ENCODE measurements around the gene KIF6.

Gene KIF6

DNA sequence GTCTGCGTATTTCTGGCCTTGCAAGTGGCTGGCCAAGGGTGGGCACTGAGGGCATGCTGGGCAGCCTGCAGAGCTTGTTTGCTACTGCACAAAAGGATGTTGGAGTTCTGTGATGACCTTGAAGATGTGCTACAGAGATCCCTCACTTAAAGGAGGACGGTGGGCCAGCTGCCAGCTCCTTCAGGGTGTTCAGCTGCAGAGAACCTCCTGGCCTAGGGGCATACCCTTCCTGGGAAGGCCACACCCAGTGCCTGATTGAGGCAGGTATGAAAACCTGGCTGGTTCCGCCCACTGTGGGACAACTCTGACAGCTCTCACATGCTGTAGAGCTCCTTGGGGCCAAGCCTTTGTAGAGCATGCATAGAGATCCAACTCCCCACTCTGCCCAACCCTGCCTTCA is 408.0 kb downstream of the KIF6 start:
- H3K4me3 ChIP-seq (replicated peaks in 1 of 2; ENCODE audit: low read depth in 2 of 2, low read length in 2 of 2) = no peak overlapping the region
- DNase-seq (ENCODE audit: low read depth in 2 of 2) = no peak
- TF ChIP-seq, protein P1, sequence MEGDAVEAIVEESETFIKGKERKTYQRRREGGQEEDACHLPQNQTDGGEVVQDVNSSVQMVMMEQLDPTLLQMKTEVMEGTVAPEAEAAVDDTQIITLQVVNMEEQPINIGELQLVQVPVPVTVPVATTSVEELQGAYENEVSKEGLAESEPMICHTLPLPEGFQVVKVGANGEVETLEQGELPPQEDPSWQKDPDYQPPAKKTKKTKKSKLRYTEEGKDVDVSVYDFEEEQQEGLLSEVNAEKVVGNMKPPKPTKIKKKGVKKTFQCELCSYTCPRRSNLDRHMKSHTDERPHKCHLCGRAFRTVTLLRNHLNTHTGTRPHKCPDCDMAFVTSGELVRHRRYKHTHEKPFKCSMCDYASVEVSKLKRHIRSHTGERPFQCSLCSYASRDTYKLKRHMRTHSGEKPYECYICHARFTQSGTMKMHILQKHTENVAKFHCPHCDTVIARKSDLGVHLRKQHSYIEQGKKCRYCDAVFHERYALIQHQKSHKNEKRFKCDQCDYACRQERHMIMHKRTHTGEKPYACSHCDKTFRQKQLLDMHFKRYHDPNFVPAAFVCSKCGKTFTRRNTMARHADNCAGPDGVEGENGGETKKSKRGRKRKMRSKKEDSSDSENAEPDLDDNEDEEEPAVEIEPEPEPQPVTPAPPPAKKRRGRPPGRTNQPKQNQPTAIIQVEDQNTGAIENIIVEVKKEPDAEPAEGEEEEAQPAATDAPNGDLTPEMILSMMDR (IDR thresholded peaks at IDR 0.05; ENCODE audit: low read depth, low read length) = no peak

DNA sequence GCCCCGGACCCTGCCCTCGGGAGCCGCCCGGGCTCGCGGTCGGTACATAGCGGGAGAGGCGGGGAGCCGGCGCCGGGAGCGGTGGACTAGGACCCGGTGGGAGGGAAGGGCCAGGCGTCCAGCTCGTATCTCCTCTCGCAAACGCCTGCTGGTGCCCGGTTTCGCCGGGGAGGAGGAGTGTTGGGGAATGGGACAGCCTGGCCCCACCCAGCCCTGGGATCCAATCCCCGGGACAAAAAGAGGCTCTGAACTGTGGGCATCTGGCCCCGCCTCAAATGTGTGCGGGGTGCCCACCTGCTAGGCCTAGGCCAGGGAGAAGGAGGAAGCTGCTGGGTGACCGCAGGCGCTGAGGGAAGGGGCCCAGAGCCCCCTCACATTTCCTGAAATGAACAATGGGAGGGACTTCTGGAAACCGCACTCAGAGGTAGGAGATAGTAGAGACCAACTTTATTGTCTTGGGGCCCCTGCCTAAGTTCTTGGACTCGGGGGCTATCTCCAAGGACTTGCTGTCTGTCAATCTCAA is 410.9 kb downstream of the KIF6 start, which contains the start of gene KCNK17:
Gene KCNK17, minus strand, starts transcription at position 147 of the 523 bp plus-strand sequence. Its CDS starts 99 bp downstream, at position 48.
- TF ChIP-seq, protein P1 (IDR thresholded peaks at IDR 0.05; ENCODE audit: low read depth, low read length) = no peak
- no peak within 1 kb of the TSS for H3K4me3 ChIP-seq (replicated peaks in 1 of 2; ENCODE audit: low read depth in 2 of 2, low read length in 2 of 2)
- DNase-seq (ENCODE audit: low read depth in 2 of 2) = no peak

DNA sequence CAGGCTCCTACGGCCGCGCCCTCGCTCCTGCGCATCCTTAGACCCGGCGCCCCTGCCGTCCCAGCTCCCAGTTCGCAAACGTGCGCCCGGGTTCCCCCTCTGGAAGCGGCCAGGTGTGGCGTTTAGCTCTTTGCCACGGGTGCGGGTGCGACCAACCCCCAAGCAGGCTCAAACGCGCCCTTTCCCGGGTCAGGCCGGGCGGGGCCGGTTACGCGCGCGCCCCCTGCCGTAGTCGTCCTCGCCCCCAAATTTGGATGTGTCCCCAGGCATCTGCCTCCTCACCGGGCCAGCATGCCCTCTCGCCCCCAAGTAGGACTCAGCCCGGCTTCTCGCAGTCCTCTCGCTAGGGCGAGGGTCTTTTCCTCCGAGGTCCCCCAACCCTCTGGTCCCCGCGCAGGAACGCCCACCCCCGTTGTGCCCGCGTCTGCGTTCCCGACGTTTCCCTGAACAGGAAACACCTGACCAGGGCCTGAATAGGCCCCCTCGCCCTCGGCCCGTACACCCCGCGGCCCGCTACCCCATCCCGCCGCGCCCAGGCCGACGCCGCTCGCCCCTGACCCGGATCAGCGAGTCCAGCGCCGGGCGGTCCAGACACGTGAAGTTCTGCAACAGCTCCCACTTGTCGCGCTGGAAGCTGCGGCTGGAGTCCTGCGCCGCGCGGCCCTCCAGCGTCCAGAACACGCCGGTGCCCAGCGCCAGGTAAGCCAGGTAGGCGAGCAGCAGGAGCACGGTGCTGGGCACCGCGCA is 411.5 kb downstream of the KIF6 start:
- TF ChIP-seq, protein P1 (IDR thresholded peaks at IDR 0.05; ENCODE audit: low read depth, low read length) = no peak
- DNase-seq (ENCODE audit: low read depth in 2 of 2) = no peak
- H3K4me3 ChIP-seq (replicated peaks in 1 of 2; ENCODE audit: low read depth in 2 of 2, low read length in 2 of 2) = no peak overlapping the region

DNA sequence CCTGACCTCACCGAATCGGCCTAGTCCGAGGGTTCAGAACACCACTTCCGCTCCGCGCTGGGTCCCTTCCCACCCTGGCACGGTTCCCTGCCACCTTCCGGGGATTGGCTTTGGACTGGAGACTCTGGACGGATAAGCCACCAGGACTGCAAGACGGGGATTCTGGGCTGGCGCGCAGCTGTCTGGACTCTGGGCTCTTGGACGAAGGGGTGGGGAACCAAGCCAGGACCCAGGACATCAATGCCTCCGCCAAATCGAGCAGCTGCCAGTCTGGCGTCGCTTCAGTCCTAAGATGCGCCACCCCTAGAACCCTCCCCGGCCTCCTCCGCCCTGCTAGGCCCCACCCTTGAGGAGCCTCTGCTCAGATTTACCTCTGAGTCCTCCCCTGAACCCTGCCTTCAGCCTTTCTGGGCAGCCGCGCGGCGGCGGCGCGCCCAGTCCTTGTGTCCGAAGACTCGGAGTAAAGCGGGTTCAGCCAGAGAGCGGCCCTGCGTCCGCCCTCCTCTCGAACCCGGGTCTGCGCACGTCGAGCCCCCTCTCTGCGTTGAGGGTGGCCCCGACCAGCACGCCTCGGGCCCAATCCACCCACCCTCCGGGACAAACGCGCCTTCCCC is 412.2 kb downstream of the KIF6 start:
- TF ChIP-seq, protein P1 (IDR thresholded peaks at IDR 0.05; ENCODE audit: low read depth, low read length) = no peak
- no peak overlapping the region for H3K4me3 ChIP-seq (replicated peaks in 1 of 2; ENCODE audit: low read depth in 2 of 2, low read length in 2 of 2)
- no peak for DNase-seq (ENCODE audit: low read depth in 2 of 2)

DNA sequence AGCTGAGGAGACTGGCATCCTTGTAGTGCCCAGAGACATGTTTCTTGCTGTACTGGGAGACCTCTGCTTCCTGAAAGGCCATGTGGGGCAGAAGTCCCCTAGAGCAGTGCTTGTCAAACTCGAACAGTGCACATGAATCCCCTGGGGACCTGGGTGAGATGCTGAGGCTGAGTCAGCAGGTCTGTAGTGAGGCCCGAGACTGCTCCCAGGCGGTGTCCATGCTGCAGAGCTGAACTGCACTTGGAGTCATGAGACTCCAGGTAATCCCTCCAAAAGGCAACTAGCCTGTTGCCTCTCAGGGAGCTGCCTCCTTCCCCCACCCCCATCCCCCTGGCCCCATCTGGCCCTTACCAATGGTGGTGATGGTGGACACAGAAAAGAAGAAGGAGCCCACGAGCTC is 414.7 kb downstream of the KIF6 start:
- no peak overlapping the region for H3K4me3 ChIP-seq (replicated peaks in 1 of 2; ENCODE audit: low read depth in 2 of 2, low read length in 2 of 2)
- TF ChIP-seq, protein P1 (IDR thresholded peaks at IDR 0.05; ENCODE audit: low read depth, low read length) = no peak
- no peak for DNase-seq (ENCODE audit: low read depth in 2 of 2)

DNA sequence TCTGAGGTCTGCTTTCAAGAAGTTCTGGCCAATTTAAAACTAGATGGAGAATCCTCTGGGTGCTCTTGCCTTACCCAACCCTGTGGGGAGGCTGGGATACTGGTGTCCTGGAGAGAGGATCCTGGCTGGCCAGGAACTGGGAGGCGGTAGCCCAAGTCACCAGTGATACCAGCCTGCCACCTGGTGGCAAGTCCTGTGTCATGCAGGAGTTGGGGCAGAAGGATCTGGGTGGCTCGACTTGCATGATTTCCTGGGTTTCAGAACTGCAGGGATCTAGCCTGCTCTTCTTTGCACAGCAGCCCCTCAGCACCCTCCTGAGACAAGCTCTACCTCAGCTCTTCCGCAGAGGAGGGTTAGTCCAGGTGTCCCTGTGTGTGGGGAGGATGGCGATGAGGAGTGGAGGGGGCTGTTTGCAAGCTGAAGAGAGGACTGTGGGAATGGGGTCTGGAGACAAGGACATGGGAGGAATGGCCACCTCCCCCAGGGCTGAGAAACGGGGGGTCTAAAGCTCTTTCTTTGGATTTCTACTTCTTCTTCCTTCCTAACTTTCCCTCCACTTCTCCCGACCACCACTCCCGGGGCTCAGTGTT is 415.2 kb downstream of the KIF6 start:
- H3K4me3 ChIP-seq (replicated peaks in 1 of 2; ENCODE audit: low read depth in 2 of 2, low read length in 2 of 2) = no peak overlapping the region
- peak; percentile 73 to 75 for DNase-seq (ENCODE audit: low read depth in 2 of 2)
- TF ChIP-seq, protein P1 (IDR thresholded peaks at IDR 0.05; ENCODE audit: low read depth, low read length) = peak; percentile 86

Data from cardiac fibroblast (primary cell).